ENCODE results near the gene EML4.
"Not testable (repeated sequence)": the region's sequence is repeated elsewhere in the genome, so short reads cannot be mapped to it uniquely, and the experiment has no call there.

Gene EML4

GRCh38 chr2:42338567-42339190 lies 169.5 kb downstream of the EML4 start:
- DNase-seq, result no peak

DNA sequence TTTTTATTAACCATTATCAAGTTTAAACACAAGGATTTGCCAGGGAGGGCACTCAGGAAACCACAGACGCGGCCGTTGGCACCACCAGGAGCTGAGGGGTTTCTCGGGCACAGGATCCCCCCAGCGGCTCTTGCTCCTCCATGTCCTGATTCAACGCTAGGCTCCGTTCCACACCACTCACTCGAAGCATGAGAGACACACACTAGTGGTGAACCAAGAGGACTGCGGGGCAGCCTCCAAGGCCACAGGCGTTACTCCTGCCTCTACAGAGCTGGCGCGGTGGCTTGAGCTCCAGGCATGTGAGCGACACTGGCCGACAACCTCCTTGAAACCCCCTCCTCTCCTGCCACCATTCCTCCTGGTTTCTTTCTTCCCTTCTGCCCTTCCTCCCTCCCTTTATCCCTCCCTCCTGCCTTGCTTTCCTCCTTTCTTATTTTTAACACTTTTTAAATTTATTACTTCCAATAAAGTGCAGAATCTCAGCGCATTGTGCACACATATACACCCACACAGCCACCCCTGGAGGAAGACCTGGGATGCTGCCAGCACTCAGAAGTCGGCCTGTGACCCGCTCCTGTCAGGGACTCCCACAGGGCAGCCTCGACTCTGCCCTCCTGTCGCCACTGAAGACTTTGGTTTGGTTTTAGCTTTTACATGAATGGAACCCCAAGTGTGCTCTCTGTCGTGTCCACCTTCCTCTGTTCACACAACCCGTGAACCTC lies 170.2 kb downstream of the EML4 start:
- DNase-seq, result no peak

DNA sequence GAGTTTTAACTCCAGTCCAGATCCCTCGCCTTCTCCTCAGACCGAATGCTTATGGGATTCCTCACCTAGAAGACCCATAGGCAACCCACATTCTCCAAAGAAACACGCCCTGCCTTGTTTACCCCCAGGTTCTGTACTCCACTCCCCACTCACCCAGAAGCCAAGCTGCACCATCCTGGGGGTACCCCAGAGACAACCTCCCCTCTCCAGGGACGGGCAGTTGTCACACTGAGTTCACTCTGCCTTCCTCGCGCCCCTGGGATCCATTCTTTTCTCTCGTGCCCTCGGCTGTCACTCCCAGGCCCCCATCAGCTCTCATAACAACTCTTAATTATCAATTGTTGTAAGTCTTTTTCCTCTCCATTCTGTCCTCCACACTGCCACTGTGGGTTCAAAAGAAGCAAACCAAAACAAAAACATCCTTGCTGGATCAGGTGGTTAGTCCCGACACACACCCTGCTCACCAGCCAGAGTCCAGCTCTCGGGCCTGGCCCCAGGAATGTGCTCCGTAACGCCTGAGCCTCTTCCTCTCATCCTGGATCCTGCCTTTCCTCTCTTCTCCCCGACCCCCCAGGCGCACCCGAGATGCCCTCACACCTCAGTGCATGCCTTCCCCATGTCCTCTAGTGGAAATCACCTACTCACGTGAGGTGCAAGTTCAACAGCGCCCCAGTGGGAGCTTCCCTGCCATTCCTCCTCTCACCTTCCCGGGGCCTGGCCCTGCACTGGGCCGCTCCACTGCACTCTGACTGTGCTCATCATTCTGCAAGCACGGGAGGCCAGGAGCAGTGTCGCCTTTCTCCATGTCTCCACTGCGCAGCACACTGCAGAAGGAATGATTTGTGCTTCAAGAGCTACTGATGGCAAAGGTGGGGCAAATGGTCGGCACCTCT lies 171.1 kb downstream of the EML4 start:
- DNase-seq, result no peak

- DNase-seq, result no peak
Observed at GRCh38 chr2:42340938-42341636, 171.9 kb downstream of the EML4 start.

DNA sequence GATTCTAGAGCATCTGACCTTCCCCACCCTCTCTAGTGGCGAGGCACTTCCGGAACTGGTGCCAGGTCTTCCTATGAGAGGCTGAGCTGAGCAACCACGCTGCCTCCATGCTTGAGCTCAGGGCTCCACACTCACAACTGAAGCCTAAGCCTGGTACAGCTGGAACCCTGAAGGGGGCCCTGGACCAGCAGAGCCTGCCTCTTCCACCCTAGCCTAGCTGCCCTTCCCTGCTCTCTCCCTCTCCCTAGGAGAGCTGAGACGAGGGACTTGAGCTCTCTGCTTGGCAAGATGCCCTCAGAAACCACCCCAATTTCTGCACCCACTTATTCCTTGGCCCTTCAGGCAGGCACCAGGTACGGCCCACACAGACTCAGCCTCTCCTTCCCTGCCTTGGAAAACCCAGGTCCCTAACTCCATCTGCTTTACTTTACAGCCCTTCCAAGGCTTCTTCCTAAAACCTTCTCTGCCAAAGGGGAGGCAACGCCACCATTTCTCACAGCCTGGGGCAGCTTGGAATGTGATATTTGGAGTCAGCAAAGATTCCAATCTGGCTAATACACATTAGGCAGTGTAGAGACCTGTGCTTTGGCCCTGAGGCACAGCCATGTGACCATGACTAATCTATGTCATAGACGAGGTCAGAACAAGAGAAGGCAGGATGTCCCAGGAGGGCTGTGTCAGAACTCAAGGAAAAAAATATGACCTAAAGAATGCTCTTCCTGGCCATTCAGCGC lies 173.1 kb downstream of the EML4 start:
- no peak for DNase-seq

- DNase-seq, result no peak
Observed at GRCh38 chr2:42342795-42343241, 173.7 kb downstream of the EML4 start.

GRCh38 chr2:42345986-42346385 lies 176.8 kb downstream of the EML4 start:
- DNase-seq, result no peak

GRCh38 chr2:42346856-42347255 lies 177.7 kb downstream of the EML4 start:
- DNase-seq, result not testable (repeated sequence)

DNA sequence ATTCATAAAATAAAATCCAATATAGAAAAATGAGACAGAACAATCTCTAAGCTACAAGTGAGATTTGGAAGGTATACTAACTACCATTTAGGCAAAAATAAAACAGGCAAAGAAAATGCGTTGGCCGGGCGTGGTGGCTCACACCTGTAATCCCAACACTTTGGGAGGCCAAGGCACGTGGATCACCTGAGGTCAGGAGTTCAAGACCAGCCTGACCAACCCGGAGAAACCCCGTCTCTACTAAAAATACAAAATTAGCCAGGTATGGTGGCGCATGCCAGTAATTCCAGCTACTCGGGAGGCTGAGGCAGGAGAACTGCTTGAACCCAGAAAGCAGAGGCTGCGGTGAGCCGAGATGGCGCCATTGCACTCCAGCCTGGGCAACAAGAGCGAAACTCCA lies 178.4 kb downstream of the EML4 start:
- DNase-seq, result not testable (repeated sequence)

- no peak for DNase-seq
Observed at GRCh38 chr2:42348113-42348805, 179.1 kb downstream of the EML4 start.

DNA sequence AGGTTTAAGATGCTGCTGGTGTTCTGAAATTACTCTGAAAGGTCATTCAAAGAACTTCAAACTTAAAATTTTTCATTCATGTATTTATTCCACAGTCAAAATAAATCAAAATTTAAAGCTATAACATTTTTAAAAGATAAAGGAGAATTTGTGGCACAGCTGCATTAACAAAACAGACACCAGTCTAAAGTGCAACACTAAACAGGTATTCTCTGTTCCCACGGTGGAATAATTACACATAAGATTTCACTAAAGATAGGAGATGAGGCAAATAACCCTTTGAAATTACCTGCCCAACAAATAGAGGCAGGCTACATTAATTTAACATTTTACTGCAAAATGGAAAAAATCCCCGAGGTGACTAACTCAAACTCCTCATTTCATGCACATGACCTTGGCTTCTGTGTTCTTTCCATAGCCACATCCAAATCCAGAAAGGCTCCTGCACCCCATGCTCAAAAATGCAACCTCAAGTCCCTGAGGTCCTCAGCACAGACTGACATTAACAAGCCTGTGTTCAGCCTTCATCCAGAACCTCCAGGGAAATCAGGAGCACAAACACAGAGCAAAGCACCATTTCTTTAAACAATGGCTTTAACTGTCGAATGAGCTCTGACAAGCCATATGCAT lies 181.4 kb downstream of the EML4 start:
- DNase-seq, result no peak

DNA sequence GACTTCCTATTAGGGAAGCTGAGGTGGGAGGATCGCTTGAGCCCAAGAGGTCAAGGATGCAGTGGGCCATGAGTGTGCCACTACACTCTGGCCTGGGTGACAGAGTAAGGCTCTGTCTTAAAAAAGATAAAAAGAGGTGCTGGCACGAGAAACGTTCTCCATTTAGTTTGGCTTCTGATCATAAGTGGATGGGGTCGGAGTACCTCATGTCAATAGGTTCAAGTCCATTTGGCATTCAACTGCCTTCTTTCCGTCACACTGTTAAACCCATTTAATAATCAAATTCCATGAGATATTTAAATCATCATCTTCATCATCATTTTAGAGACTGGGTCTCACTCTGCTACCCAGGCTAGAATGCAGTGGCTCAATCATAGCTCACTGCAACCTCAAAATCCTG lies 182.7 kb downstream of the EML4 start:
- DNase-seq, result no peak

GRCh38 chr2:42353792-42354429 lies 184.8 kb downstream of the EML4 start:
- DNase-seq, result no peak

DNA sequence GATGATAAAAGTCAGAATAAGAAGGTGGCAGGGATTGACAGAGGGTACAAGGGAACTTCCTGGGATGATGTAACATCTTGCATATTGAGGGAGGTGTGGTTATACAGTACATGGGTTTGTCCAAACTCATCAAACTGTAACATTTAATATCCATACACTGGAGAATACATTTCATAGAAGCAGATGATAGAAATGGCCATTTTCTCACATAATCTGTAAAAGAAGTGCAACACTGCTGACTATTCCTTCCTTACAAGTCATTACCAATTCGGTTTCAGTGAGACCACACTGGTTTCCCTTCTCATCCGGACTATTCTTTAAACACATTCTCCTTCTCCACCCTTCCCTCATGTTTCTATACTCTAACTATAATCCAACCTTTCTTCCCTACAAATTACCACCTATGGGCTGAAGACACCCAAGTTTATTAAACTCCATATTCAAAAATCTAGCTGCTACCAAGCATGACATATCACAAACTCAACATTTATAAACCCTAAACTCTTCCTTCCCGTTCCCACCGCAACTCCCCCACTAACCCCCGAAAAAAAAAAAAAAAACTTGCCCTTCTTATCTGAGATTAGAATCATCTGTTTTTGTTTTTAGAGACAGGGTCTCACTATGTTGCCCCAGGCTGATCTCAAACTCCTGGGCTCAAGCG lies 190.3 kb downstream of the EML4 start:
- DNase-seq, result no peak

DNA sequence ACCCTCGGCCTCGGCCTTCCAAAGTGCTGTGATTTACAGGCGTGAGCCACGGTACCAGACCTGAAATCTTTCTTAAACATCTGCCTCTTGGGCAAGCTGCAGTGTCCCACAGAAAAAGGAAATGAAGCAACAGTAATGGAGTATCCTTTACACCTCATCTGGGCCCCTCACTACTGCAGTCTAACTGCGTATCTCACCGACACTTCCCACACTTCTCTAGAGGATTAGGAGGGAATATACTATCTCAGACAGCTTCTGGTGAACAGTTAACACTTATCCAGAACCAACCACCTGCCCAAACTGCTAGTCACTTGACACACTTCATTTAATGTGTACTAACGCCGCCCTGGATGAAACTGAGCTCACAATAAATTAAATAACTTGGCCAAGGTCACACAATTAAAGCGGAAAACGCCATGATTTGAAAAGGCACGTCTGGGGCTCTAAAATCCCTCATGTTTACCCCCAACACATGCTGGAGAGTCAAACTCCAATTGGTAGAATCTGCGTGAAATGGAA lies 190.9 kb downstream of the EML4 start:
- no peak for DNase-seq

GRCh38 chr2:42360493-42360889 lies 191.3 kb downstream of the EML4 start:
- no peak for DNase-seq

DNA sequence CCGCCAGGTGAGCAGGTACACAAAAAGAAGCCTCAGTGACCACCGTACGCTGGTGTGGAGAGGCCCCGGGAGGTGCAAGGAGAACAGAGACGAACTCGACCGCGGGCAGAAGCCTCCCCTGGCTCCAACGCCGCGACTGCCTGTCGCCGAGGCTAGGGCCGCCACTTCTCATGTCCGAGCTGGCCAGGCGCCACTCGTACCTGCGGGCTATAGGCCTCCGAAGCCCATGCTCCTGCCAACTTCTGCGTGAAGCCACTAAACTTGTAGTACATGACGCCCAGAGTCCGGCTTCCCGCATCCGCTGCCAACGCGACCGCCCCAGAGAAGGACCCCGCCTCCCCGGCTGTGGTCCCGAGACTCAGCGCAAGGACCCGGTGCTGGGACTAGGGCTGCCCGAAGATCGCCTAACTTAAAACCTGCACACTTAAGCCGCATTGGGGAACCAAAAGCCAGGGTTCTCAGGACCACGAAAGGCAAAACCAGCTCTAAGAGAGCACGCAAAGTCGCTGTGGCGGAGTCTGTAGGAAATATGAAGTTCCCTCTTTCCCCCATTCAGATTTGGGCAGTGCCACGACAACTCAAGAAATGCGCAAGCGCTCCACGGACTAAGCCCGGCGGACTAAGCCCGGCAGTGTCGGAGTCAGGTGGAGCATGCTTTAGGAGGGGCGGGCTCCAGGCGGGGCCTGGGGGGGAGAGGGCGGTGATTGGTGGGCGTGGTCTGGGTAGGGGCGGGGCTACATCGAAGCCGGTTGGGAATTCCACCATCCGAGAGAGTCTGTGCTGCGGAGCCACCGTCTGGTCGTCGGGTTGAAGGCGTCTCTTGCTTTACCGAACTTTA lies 192.0 kb downstream of the EML4 start, which contains the start of gene COX7A2L:
COX7A2L (minus strand) TSS at position 328 of the 838 bp plus-strand sequence; CDS start at position 272, 56 bp downstream.
- peak; percentile 91 to 93 (median 92) for DNase-seq

DNA sequence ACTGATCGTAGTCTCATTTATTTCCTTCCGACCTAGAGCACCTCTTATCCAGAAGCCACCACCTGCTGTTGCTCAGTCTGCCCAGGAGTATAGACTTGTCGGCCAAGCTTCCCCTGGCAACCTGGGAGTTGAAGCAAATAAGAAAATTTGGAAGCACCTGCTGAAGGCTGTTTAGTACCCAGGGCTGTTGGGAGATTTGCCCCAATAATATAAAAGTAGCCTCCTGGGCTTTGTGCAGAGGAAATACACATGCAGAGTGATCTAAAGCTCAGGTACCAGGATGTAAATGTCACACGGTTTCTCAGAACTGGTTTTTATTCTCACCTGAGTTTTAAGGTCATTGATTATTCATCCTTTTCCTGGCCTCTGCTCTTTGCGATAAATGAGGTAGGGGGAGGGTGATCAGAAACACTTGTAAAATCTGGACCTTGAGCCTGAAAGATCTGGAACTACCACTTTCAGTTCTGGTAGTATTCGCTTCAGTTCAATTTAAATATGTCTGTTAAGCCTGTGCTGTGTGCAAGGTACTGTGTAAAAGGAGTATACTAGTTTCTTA lies 192.7 kb downstream of the EML4 start:
- DNase-seq, result no peak

Measured in activated naive CD4-positive, alpha-beta T cell (primary cell).